CD4-positive, alpha-beta T cell treated with Interferon alpha-2 for 1 hour (primary cell): Measurements from ENCODE around the gene CKLF.
"Not testable (repeated sequence)": the region's sequence is repeated elsewhere in the genome, so short reads cannot be mapped to it uniquely, and the experiment has no call there.

ENCODE experiments used
- DNase-seq, 2 donors: peaks; one replicate each; pipeline ENCODE4 v3.0.0-alpha.2; 2020 to 2022

CKLF gene

DNA sequence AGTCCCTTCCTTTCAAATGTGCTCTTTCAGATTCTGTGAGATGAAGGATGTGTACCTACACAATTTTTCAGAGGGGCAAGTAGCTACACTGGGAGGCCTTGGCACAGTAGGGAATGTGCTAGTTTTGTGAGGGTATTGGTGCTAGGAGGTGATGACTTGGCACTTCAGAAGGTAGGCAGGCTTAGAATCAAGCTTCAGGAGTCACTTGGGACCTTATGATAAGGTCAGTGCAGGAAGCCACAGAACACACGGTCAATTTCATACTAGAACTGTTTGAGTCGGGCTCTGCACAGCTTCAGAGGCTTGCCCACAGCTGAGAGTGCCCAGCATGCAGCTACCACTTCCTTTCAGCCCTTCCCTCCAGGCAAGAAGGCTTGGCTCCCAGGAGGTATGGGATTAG is 20.0 kb downstream of the CKLF start:
- no peak for DNase-seq

DNA sequence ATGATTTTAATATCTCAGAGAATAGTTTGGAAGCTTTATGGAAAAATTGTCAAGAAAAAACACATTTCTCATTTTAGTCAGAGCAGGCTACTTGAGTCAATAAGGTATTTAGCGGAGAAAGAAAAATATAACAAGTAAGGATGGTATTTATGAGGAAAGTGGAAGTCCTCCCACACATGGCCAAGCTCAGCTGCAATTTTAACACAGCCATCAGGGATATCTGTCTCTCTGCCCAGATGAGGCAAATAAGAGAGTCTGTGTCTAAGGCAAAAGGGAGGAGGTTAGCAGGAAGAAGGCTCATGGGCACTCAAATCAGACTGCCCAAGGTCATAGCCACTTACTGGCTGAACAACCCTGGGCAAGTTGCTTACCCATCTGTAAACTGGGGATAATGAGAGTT is 21.7 kb downstream of the CKLF start:
- no peak for DNase-seq

DNA sequence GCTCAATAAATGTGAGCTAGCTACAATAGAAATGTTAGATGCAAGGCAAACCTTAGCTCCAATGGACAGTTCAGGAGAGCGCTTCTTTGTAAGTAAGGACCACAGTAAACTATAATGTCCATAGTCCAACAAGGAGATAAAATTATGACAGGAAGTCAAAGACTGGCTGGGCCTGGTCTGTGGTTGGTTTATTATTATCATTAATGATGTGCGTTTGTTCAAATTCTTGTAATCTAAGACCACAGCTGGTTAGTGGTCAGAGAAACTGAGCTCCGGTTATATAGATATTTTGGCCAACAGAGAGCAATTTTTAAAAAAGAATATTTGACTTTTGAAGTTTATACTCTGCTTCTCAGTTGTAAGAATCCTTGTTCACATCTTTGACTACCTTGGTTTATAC is 22.2 kb downstream of the CKLF start:
- DNase-seq, result no peak

DNA sequence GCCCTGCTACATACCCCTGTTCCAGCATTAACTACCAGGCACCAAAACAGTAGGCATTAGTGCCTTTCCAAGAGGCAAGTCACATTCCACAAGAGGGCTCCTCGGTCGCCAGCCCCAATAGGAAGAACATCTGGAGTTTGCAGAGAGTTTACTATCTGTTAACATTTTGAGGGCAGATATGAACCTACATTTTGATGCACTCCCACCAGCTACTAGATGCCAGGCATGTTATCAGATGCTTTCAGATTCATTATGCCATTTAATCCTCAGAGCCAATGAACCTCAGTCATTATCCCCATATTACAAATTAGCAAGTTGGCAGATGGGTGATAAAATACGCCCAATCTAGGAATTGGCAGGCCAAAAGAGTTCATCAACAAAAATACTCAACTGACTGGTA is 22.7 kb downstream of the CKLF start:
- DNase-seq, result no peak

DNA sequence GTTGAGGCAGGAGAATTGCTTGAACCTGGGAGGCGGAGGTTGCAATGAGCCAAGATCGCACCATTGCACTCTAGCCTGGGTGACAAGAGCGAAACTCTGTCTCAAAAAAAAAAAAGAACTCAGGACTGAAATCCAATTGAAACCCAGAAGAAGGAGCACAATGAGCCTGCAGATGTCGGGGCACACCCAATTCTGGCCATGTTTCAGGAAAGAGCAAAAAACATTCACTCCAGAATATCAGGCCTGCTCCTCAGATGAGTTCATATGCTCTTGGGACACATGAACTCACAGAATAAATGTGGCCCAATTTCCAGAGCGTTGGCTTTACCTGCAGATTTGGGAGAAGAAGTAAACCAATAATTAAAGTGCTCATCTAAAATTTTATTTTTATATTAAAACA is 23.9 kb downstream of the CKLF start:
- DNase-seq, result no peak

DNA sequence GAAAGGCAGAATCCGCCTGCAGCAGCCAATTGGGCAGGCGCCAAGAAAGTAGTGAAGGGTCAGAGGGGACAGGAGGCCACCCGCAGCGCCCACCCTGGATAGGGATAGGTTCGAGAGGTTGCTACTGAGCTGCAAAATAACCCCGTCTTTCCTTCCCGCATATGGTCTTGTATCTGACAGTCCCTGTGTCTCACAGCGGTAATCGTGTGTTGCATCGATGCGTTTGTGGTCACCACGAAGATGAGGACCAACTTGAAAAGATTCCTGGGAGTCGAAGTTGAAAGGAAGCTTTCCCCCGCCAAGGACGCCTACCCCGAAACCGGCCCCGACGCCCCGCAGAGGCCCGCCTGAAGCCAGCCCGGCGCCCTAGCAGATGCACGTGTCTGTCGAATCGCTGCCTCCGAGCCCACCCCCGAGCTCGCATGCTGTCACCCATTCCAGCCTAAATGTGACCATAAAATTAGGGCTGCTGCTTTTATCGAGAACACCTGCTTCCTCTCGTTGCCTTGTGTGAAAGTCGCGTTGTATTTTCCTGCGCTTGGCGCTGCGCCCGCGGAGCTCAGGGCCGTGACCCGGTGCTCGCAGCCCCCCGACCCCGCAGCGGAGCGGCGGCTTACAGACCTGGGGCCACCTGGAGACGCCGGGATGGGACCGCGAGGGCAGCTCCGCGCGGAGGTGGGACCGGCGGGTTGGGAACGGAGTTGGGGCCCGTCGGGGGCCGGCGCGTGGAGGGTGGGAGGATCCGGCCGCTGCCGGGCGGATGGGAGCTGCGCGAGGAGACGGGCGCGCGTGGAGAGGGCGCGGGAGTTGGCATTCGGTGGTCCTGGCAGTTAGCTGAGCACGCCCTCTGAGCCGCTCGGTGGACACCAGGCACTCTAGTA is 26.5 kb downstream of the CKLF start, which contains the start of gene CMTM2:
TSS of gene CMTM2 (plus strand) at position 813 of the 881 bp plus-strand sequence. CDS start 145 bp downstream, outside the sequence.
- no peak for DNase-seq

DNA sequence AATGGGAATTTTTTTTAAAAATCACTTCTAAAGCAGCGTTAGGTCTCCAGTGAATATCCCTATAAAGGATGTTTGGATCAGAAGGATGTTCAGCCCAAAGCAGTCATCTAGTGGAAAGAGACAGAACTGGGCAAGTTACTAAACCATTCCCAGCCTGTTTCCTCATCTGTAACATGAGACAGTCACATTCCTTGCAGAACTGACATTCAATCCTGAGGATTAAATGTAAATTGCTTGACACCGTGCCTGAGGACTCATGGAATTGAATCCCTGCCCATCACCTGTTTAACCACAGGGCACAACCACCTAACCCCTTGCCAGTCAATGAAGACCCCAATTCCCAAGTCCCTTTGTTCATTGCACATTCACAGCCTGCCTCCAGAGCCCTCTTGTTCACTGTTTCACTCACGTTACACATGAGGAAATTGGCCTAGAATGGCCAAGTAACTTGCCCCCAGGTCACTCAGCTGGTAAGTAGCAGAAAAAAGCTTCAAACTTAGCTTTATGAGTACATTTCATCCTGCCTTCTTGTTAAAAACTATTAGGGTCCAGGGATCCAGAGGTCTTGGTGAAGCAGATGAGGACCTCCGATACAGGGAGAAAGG is 28.3 kb downstream of the CKLF start:
- no peak for DNase-seq

DNA sequence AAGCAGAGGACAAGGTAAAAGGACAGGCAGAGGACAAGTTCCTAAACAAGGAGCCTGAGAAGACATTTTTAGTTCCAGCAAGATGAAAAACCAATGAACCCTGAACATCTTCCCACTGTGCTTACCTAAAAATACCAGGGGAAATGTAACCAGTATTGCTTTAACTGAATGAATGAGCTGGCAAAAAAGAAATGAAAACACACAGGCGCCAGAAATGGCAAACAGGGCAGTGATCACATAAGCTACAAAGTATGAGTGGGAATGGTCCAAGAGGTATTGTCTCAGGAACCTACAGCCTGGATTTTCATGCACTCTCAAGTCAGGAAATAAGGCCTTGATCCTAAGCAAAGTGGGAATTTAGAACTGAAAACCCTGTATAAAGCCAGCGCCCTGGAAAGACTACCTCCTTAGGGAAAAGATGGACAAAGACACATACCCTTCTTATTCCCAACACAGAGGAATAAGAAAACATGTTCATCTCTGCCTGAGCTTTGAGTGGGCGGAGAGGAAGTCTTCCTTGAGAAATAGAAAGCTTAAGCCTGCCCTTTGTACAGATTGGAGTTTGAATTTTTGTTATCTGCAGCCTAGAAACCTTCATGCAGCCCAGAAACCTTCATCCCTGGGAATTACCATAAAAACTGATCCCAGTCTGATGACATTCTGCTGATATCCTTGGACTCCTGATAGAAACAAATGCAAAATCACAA is 29.0 kb downstream of the CKLF start:
- no peak for DNase-seq

DNA sequence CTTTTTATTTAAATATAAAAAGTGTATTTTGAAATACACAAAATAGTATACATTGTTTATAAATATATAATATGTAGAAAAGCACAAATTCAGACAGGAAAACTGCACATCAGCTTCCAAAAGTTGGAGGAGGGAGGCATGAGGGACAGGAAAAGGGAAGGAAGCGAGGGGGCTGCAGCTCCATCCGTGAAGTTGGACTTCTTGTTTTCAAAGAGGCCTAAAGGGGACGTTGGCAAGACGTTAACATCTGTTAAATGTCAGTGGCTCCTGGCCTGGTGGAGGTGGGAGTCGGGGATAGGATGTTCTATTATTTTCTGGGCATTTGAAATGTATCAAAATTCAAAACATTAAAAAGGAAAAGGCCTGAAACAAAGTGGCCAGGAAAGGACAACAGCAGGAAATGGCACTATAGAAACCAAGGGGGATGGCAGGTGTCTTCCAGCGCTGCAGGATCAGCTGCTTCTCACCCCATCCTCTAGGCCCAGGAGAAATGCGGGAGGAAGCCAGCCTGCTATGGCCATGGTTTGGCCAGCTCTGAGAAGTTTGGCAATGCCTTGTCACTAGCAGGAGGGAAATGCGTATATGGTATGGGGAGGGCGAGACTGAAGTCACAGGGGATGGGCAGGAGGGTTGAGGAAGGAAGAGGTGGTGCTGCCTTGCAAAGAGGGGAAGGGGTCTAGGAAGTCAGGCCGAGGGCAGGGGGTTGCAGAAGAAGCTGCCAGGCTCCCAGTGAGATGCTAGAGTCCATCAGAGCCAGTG is 33.3 kb downstream of the CKLF start:
- no peak for DNase-seq

DNA sequence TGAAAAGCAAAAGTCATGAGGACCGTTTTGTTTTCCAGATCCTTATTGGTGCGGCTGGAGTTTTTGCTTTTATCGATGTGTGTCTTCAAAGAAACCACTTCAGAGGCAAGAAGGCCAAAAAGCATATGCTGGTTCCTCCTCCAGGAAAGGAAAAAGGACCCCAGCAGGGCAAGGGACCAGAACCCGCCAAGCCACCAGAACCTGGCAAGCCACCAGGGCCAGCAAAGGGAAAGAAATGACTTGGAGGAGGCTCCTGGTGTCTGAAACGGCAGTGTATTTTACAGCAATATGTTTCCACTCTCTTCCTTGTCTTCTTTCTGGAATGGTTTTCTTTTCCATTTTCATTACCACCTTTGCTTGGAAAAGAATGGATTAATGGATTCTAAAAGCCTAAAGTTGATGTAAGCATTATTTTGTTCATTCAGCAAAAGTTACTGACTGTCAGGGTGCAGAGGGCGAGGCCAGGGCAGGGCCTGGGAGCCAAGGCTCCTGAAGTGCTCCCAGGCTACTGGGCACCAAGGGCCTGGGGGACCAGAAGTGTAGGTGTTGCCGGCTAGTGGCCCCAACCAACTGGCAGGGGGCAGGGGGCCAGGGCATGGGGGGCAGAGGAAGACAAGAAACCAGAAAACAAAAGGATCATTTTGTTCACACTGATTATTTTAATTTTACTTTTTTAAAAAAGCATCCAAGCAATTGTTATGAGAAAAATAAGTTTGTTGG is 35.7 kb downstream of the CKLF start:
- DNase-seq, result no peak

DNA sequence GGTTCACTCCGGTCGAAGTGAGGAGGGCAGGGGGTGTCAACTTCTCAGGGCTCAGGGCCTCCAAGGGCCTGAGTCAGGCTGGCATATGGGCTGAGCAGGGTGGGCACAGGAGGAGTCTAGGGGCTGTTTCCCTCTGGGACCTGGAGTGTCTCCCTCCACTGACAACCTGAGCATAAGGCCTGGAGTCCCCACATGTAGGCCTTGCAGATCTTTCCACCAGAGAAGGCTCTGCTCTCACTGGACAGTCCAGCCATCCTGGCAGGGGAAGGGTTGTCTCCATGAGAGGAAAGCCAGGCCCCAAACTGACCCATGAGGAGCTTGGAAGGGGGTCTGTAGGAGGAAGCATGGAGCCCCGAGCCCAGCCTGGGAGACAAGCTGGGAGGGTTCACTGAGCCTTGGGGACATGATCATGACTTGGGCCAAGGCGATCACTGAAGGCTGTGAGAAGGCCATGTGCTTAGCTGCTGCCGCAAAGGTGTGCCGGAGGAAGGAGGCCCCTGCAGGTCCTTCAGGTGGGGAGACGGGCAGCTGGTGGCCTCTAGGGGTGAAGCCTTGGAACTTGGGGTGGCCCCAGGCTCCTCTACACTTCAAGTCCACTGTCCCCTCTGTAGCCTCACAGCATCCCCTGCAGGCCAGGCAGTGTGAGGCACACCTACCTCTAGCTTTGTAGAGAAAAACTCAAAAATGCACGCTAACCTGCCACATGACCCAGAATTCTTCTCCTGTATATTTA is 36.8 kb downstream of the CKLF start:
- peak; percentile 80 to 81 for DNase-seq

DNA sequence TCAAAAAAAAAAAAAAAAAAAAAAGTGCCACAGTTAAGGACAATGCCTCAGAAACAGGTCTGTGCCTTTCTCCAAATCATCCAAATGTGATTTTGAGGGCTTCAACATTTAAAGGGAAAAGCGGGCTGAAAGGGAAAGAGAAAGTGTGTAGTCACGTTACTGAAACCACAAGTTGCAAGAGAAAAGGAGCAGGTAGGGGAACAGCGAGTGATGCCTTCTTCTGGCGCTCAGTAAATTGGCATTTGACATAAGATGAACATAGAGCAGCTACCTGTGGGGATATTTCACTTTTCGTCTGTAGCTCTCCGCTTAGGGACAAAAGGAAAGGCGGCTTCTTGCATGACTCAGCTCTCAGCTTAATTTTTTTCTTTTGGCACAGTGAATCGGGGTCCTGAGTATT is 37.9 kb downstream of the CKLF start:
- DNase-seq, result peak in 1 of 2 donors; percentile 58

DNA sequence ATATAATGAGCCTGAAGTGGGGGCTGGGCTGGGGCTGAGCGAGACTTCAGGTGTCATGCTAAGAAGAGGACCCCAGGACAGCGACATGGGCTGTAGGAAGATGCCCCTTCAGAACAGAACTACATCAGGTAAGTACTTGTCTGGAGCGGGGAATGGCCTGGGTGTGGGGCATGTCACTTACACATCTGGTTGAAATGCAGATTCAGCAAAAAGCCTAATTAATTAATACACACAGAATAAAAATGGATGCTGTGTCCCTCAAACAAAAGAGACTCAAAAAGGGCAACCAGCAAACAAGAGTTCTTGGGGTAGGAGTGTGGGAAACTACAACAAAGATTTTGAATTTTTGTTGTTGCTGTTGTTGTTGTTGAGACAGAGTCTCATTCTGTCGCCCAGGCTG is 38.6 kb downstream of the CKLF start:
- no peak for DNase-seq

DNA sequence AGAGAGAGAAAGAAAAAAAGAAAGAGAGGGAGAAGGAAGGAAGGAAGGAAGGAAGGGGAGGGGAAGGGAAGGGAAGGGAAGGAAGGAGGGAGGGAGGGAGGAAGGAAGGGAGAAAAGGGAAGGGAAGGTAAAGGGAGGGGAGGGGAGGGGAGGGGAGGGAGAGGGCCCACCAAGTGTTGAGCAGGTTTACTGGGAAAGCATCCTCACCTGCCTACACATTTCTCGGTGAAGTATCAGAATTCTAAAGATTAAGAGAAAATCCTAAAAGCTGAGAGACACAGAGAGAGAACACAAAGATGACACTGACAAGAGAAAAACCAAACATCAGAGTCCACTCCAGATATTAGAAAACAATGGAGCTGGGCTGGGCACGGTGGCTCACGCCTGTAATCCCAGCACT is 39.9 kb downstream of the CKLF start:
- no peak for DNase-seq

DNA sequence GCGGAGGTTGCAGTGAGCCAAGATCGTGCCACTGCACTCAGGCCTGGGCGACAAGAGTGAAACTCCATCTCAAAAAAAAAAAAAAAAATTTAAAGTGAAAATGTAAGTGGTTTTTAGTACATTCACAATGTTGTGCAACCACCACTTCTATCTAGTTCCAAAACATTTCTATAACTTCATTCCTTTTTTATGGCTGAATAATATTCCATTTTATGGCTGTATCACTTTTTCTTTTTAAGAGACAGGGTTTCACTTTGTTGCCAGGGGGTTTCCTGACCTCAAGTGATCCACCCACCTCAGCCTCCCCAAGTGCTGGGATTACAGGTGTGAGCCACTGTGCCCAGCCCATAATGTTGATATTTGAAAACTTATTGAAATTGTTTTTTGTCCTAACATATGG is 40.4 kb downstream of the CKLF start:
- no peak for DNase-seq

DNA sequence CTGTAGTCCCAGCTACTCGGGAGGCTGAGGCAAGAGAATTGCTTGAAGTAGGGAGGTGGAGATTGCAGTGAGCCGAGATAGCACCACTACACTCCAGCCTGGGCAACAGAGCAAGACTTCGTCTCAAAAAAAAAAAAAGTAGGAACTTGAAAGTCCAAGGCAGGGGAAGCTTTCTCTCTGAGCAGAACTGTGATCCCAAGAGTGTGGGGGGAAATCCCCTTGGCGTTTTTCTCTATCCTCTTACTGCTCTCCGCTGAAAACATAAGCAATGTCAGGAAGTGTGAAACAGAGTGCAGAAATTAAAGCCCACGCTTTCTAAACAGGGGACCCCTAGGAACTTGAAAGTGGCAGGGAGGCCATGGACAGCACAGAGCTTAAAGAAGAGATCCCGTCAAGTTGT is 42.4 kb downstream of the CKLF start:
- no peak for DNase-seq

DNA sequence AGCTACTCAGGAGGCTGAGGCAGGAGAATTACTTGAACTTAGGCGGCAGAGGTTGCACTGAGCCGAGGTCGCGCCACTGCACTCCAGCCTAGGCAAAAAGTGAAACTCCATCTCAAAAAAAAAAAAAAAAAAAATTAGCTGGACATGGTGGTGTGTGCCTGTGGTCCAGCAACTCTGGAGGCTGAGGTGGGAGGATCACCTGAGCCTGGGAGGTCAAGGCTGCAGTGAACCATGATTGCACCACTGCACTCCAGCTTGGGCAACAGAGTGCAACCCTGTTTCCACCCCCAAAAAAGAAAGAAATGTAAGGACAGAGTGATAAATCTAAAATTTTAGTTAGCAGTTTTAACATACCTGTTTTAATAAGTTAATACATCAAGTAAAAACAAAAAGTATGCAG is 44.2 kb downstream of the CKLF start:
- DNase-seq, result not testable (repeated sequence)

DNA sequence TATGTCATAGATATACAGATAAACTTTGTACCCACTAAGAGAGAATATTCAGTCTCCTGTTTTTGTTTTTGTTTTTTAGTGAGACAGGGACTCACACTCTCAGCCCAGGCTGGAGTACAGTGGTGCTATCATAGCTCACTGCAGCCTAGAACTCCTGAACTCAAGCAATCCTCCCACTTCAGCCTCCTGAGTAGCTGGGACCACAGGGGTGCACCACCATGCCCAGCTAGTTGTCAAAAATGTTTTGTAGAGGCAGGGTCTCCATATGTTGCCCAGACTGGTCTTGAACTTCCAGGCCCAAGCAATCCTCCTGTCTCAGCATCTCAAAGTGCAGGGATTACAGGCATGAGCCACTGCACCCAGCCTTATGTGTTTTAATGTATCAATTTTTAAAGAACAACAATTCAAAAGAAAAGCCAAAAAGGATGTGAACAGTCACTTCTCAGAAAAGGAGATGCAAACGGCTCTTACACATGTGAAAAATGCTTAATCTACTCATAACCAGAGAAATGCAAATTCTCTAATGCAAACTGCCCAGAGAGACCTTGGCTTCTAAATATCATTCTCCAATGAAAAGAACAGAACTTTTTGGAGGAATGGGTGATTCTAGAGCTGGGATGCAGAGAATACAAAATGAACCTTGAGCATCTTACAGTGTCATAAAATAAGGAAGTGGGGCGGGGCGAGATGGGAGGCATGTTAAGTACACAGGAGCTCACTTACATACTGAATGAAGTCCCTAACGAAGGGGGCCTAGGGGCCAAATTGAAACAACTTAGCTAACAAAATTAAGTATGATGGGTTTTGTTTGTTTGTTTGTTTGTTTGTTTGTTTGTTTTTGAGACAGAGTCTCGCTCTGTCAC is 44.8 kb downstream of the CKLF start:
- no peak for DNase-seq

DNA sequence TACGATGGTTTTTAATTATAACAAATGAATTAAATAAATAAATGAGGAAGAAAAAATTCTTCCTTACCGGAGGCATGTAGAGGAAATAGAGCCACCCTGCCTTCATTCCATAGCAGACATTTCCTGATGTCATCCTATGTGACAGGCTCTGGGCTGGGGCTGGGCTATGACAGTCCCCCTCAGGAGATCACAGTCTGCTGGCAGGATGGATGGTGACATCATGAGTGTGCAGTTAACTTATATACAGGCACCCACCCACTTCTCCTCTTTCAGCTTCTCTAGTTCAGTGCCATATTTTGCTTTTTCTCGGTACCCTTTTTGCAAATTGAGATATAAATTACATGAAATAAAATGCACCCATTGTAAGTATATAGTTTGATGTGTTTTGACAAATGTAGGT is 45.7 kb downstream of the CKLF start:
- DNase-seq, result no peak

DNA sequence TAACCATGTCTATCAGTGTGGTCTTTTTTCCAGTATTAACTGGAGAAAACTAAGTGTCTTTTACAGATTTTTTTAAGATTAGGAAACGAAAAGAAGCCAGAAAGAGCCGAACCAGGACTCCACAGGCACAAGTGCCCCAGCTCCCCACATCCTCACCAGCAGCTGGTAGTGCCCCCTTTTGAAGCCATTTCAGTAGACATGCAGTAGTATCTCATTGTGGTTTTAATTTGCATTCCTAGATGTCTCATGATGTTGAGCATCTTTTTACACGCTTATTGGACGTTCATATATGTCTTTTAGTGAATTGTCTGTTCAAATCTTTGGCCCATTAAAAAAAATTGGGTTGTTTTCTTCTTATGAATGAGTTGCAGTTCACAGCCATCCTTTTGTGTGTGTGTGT is 47.4 kb downstream of the CKLF start:
- DNase-seq, result no peak

DNA sequence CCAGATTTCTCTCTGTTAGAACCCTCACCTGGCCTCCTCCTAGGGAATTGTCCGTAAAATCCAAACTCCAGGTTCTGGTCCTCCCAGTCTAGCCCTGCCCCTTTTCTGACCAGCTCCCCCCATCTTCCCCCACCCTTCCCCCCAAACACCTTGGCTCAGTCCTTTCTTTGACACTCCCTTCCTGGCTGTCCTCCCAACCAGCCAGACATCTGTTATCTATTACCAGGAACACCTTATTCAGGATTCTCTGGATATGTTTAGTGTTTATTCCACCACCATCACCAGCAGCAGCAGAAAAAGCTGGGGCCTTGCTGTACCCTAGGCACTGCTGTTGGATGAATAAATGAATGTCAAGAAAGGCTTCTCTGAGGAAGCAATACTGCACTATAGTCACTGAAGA is 48.1 kb downstream of the CKLF start:
- no peak for DNase-seq
